ENCODE data around the gene LHX3.

LHX3 gene

DNA sequence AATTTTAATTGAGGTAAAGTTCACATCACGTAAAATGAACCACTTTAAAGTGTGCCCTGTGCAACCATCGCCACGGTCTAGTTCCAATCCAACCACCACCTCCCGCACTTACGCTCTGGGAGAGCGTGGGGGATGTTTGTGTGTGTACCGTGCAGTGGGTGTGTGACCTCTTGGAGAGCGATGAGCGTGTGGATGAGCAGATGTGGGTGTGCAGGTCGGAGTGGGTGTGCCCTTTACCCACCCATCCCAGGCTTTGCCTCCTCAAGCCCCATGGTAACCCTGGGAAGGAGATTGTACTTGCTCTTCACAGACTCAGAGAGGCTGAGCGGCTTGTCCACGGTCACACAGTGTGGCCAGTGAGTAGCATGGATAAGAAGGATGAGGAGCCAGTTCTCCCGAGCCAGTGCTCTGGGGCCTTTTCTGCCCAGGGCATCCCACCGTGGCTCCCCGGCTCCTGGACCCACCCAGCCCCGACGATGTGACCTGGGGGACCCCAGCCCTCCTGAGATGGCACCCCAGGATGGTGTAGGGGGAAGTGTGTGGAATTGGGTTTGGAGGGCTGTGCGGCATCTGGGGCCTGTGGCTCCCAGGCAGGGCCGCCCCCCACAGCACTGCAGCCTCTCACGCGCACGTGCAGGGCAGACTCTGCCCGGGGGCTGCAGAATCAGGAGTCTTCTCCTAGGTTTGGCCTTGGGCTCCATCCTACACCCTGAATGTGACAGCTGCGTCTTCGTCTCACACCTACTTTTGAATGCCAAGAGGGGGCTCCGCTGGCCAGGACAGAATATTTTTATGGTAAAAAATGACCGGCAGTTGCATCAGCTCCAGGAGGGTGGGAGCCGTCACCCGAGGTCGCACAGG, 13.6 kb downstream of the LHX3 start:
- no peak for DNase-seq

DNA sequence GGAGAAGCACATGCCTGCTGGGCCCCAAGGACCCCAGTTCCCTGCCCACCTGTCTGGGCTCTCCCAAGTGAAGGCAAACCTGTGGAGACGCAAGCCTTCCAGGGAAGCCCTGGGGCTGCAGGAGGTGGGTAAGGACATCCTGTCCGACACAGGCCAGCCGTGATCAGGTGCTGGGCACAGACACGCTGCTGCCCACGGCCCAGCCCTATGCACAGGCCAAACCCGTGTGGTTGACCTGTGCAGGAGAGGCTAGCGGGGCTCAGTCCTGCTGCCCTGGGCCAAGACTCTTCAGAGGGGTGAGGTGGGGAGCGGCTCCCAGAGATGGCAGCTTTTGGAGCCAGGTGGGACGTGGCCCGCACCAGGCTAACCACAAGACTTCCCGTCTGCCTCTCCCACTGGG, 14.3 kb downstream of the LHX3 start:
- no peak for DNase-seq

DNA sequence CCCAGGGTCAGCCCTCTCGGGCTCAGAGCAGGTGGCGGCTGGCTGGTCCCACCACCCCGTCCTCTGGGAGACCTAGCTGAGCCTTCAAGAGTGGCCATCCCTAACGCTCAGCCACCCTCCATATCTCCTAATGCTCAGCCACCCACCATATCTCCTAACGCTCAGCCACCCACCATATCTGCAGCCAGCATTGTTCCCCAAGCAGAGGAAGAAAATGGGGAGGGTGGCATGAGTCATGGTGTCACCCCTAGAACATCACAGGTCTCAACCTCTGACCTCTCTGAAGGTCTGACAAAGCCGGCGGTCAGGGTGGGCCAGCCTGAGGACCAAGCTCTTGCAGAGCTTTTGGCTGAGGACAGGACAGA, 14.7 kb downstream of the LHX3 start:
- no peak for DNase-seq

DNA sequence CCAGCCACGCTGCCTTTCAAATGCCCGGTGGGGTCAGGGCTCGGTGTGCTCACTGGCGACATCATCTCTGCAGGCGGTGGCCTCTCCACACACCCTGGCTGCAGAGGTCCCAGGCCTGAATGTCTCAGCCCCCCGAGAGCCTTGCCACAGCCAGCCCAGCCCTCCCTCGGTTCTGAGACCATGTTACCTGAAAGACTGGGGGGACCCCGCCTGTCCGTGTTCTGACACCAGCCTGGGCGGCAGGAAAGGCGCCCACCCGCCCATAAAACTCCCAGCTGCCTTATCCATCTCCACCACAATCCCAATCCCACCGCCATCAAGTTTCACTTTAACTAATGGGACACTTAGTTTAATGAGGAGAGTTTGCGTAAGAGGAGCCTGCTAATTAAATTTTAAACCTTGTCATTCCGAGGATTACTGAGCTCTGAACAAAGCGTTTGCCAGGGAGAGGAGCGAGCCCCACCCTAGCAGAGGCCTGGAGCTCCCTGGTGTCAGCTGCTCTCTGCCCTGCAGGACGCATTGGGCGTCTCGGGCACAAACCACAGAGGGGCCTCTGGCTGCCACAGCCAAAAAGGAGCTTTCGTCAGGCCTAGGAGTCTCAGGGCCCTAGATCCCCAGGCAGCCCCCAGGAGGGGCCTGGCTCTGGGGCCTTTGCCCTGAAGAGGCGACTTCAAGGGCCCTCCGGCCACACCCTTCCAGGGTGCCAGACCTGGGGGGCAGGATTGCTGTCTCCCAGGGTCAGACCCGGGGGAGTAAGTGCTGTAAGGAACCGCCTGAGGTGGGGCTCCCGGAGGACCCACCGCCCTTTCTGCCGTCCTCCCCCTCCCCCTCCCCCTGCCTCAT, 15.3 kb downstream of the LHX3 start:
- DNase-seq = no peak

DNA sequence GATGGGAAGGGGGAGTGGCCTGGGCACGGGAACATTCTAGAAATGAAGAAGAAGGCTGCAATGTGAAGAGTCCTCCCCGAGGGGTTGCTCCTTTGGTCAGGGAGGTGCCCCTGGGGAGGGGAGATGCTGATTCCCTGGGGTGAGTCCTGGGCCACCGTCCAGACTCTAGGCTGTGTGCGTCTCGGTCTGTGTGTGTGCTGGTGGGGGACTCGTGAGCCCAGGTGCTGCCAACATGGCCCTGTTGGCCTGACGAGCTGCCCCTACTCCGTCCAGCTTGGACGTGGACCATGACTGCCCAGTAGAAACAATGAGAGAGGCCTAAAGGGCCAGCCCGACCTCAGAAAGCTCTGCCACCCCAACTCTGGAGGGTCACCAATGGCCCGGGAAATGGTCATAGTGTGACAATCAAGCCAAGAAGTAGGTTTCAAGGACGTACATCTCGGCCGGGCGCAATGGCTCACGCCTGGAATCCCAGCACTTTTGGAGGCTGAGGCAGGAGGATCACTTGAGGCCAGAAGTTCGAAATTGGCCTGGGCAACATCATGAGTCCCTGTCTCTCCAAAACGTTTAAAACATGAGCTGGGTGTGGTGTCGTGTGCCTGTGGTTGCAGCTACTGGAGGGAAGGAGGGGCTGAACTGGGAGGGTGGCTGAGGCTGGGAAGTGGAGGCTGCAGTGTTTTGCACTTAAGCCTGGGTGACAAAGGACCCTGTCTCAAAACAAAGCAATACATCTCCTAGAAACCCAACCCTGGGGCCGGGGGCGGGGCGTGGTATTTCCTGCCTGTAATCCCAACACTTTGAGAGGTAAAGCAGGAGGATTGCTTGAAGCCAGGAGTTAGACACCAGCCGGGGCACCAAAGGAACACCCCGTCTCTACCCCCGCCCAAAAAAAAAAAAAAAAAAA, 17.0 kb downstream of the LHX3 start:
- no peak for DNase-seq

DNA sequence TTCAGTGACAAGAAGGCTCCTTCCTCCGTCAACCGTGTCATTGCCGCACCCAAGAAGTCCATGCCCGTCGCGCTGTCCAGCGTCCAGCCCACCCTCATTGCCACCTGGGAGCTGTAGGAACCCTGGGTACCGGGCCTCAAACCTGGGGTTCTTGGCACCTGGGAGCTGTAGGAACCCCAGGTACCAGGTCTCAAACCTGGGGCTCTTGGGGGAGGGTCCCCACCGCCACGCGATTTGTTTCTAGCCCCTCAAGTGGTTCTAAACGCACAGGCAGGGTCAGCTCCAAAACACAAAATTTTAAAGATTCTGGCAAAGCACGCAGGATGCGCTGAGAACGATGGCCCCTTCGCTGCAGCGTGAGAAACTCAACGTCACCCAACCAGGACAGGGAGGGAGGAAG, 17.7 kb downstream of the LHX3 start:
- no peak for DNase-seq

DNA sequence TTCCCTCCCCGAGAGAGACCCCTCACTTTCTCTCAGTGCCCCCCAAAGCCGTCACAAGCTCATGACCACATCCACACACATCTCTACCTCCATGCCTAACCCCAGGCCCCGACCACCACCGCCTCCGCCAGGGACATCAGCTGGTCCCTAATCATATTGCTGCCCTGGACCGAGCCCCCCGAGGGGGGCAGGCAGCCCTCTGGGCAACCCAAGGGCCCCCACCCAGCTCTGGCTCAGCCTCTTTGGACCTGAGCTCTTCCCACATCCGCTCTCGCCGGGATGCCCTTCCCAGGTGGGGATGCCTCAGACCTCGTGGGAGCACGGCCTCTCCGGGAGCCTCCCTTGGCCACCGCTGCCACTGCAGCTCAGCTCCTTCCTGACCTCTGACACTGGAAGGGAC, 18.5 kb downstream of the LHX3 start:
- DNase-seq = no peak

DNA sequence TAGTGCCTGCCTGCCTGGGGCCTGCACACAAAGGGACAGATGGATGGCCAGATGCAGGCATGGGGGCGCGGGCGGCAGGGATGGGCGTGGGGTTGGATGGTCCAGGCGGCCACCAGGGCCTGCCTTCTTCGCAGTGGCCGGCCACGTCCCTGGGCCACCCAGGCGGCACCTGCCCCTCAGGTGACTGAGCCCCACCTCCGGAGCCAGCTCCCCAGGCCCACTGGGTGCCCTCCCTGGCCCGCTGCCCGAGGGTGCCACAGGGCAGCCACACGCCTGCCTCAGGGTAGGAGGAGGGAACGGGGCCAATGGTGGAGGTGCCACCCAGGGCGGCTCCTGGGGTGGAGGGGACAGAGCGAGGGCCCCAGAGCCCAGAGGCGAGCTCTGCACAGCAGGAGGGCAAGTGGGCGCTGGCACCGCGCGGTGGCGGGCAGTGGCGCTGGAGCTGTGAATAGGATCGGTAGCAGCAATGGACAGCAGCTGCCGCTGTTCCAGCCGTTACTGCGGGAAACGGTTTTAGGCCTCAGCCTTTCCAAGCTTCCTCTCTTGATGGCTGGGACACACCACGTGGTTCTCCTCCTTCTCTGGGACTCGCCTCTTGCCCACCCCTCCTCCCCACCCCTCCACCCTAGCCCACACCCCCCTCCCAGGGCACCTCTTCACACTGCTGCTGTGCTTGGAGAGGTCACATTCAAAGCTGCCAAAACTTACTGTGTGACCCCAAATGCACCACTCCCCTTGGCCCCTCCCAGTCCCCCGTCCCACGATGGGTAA, 19.1 kb downstream of the LHX3 start:
- DNase-seq = no peak

DNA sequence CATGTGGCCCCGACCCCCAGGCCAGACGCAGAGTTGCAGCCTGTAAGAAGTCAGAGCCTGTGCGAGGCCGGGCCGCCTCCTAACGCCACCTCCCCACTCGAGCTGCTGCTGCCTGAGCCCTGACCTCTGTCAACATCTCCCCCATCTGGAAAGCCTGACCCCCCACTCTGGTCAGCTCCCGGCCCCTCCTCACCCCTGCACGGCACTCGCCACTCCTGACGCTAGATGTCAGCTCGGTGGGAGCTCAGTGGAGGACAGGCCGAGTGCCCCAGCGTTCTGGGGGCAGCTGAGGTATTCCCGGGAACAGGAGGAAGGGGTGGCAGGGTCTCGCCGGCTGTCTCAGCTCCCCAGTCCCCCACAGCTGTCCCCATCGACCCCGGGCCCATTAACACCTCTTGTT, 19.9 kb downstream of the LHX3 start:
- DNase-seq = no peak

DNA sequence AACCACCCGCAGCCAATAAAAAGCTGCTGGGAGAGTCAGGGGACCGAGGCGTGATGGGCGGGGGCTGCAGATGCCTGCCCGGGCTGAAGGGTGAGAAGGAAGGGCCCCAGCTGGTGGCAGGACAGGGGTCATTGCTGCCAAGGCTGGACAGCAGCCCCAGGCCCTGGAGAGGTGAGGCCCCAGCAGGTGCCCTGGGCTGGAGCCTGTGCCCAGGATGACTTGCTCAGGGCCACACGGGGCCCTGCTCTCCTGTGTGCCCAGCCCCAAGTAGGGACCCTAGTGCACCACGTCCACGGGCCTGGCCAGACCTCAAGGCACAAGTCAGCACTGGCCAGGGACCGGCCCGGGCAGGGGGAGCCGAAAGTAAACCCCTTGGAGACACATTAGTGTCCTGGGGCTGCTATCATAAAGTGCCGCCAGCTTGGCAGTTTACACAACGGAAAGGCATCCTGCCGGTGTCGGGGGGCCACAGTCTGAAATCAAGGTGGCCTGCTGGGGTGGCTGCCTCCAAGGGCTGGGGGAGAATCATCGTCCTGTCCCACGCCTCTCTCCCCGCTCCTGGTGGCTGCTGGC, 22.0 kb downstream of the LHX3 start:
- DNase-seq = no peak

DNA sequence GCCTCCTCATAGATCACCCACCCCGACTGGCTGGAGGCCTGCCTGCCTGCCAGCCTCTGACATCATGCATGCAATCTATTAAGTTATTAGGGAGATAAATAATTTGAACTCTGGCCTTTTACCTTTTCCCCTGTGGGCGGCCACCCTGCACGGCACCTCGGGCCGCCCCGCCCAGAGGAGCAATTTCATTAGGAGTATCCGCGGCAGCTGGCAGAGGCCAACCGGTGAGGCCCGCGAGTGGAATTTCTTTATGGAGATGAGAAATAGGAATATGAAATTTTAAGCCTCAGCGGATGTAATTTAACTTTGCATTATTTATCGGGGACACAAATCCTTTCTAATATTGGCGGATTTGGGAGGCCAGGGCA, 22.5 kb downstream of the LHX3 start:
- DNase-seq = no peak

DNA sequence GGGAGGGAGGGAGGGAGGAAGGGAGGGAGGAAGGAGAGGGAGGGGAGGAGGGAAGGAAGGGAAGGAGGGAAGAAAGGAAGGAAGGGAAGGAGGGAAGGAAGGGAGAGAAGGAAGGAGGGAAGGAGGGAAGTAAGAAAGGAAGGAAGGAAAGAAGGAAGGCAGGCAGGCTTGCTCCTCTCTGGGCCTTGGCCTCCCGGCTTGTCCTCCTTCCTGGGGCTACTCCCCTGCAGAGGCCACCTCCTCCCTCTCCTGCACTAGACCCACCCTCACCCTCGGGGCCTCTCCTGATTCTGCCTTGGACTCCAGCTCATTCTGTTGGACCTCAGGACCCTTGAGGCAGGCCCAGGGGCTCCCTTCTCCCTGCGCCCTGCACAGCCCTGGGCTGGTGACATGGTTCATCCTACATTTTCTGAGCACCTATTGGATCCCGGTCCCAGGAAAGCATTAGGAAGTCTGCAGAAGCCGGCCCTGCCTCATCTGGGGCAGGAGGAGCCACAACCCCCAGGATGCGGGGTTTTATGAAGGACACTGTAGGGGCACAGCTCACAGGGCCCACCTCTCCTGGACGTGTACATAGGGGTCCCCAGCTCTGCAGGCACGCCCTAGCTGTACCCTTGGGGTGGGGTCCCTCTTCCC, 23.0 kb downstream of the LHX3 start:
- no peak for DNase-seq

DNA sequence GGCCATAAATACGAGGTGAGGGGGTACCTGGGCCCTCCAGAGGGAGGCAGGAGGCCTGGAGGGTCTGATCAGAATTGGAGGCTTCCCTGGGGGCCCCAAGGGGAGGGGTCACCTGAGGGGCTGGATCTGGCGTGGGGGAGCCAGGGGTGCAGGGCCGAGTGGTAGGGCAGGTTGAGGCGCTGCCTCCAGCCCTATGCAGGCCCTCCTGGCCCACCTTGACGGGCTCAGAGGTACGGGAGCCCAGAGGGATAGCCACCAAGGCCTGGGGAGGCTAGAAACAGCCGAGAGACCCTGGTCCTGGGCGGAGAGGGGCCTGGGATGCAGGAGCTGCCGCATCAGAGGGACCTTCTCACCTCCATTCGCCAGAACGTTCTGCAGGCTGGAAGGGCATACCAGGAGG, 24.3 kb downstream of the LHX3 start:
- DNase-seq = no peak

DNA sequence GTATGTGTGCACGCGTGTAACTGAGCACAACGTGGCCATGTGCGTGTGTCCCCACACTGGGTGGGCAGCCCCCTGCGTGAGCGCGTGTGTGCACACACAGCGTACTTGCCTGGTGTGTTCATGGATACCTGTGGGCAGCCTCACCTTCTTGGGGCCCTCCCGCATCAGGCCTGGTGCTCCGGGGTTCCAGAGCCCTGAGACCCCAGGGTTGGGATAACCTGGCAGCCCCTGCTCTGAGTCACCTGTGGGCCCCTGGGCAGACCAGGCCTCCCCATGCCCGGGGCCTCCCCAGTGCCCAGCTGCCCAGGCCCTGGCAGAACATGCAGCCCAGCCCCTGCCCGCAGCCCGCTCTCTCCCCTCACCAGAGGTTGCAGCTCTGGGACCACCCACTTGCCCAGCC, 25.2 kb downstream of the LHX3 start:
- DNase-seq = no peak

DNA sequence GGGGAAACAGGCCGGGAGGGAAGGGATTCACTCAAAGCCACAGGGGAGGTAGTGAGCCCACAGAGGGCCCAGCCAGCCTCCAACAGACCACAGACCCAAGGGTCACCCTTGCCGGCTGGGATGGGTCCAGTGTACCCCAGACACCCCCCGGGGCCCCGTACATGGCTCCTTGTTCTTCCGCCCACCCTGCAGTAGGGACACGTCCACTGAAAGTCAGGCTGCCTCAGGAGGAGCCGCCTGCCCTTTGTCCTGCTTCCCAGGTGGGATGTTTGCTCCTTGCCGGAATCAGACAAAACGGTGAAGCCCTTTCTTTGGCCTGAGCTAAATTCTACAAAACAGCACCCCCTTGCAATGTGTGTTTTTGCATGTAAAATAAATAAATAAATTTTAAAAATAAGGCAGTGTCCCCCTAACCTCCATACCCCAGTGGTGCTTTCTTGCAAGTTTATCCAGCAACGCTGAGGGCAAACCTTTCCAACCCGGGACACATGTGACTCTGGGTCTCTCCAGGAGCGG, 25.8 kb downstream of the LHX3 start:
- no peak for DNase-seq

DNA sequence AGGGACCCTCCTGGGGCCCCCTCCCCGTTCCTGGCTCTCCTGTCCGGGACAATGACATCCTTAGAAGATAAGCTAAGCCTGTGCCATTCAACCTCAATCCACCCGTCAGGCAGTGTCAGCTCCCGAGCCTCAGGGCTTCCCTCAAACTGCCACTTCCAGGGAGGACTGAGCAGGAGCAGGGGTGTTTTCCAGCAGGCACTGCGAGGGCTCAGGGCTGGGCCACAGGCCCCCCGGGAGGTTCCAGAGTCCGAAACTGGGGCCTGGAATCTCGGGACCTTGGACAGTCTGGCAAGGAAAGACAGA, 26.2 kb downstream of the LHX3 start:
- DNase-seq = no peak

DNA sequence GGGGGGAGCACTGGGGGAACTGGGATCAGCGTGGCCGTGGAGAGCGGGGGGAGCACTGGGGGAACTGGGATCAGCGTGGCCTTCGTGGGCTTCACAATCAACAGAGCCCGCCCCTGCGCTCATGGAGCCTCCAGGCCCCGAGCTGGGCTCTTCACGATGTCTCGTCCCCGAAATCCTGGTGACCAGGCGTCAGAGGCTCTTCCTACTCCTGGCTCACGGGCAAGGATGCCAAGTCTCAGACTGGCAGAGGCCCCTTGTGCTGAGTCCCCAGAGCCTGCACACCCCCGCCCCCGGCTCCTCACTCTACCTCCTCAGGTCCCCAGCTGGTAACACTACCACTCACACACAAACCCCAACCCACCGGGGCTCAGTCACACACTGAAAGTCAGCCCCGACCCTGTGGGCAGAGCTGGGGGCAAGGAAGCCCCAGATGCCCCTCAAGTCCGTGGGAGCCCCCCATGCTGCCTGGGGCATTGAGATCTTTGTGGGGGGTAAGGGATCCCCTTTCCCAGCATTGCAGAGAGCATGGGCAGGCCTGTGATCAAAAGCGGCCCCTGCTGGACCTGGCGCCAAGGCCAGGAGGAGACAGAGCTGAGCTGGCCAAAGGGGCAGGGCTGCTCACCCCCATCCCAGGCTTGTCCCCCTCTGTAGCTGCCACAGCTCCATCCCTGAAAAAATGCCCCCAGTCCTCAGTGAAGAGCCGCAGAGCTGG, 26.7 kb downstream of the LHX3 start:
- DNase-seq = no peak

DNA sequence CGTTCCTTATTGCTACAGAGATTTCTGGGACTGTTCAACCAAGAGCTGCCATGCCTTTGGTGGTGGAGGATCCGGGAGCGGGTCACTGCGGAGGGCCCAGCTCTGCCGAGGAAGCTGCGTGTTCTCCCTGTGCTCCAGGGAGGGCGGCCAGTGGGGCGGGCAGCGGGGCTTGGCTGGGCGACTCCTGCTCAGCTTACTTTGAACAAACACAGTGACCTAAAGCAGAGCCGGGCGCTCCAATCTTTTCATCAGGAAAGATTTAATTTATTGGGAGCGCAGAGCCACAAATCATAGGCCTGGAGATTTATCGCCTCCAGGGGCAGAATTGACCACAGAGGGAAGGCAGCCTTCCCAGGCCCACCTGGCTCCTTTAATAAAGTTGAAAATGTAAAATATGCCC, 27.7 kb downstream of the LHX3 start:
- DNase-seq = no peak

DNA sequence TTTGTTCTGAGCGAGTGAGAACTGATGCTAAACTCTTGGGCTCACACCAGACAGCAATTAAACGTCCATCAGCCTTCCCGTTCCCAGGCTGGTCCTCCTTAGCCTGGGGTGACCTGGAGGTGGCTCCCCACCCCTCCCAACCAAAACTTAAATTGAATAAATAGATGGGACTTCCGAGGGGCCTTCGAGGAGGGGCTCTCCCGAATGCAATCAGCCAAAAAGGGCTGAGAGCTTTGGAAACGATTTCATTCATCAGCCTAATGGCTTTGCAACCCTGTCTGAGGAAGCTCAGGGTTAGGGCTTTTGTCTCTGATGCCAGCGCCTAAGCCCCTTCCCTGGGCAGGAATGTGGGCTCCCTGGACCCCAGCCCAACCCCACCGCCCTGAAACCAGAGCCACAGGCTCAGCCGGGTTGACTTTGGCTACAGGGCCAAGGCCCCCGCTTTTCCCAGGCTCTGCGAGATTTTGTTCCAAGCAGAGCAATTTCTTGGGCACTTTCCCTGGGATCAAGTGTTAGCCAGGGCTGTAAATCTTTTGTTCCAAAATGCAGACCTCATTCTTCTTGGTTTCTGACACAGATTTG, 29.2 kb downstream of the LHX3 start:
- DNase-seq = no peak

DNA sequence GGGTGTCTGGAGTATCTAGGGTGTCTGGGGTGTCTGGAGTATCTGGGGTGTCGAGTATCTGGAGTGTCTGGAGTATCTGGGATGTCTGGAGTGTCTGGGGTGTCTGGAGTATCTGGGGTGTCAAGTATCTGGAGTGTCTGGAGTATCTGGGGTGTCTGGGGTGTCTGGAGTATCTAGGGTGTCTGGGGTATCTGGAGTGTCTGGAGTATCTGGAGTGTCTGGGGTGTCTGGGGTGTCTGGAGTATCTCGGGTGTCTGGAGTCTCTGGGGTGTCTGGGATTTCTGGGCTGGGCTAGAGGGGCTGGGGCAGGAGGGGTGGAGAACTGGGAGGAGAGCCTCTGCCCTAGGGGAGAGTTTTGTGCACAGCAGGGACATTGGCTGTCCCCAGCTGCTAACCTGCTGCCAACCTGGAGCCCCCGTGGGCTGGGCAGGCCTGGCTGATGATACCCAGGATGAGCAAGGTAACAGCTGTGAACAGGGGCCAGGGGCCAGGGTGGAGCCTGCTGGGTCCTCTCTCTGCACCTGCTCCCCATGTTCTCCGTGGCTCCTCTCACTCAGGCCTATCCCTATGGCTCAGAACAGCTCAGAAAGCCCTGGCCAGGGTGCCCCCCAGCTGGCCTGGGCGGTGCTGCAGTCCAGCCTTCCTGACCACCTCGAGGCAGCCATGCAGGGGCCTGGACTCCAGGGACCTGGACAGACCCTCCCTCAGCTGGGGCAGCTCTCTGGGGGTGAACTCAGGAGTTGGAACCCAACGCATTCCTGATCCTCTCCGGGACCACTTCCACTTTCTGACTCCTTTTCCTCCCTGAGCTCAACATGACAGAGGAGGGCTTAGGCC, 29.9 kb downstream of the LHX3 start:
- no peak for DNase-seq
